Embryonic facial prominence (tissue), 1 donor: Measurements from ENCODE around the gene KRT9.
"Not testable (repeated sequence)": the region's sequence is repeated elsewhere in the genome, so short reads cannot be mapped to it uniquely, and the experiment has no call there.

Experiments
- DNase-seq: peaks from one replicate; pipeline ENCODE4 v3.0.0-alpha.2; 2016; ENCODE audit errors: extremely low spot score

KRT9 gene

GRCh38 chr17:41600318-41600717 is 28.5 kb upstream of the KRT9 start:
- no peak for DNase-seq

GRCh38 chr17:41599680-41600079 is 27.8 kb upstream of the KRT9 start:
- DNase-seq = no peak

DNA sequence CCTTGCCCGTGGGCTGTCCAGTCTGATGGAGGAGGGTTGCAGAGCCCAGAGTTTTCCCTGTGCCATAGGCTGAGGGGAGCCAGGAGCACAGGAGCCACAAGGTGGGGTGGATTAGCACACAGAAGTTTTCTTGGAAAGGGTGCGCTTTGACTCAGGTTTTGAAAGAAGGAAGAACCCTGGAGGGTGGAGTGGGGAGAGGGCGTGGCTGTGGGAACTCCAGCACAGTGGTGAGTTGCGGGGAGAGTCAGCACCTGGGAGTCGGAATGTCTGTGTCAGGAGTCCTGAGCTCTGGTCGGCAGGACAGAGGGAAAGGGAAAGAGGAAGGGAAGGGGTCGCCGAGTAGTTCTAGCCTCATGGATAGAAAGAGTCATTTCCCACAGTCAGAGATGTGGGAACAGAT is 23.7 kb upstream of the KRT9 start:
- DNase-seq = no peak

DNA sequence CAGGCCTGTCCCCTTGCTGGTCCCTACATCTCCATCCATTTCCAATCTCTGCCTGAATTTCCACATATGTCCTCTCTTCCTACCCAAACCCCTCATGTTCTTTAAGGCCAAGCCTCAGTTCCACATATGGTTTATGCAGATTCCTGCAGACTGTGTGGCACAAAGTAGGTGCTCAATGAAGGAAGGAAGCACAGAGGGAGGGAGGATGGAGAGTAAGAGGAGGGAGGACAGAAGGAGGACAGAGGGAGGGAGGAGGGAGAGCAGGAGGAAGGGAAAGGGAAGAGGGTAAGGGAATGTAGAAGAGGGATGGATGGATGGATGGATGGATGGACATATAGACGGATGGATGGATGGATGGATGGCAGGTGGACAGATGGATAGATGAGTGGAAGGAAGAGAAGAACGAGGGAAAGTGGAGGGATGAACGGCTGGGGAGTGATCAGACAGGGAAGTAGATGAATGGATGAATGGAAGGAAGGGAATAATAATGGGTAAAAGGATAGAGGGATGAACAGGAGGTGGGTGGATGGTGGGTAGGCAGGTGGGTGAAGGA is 22.6 kb upstream of the KRT9 start:
- no peak for DNase-seq

DNA sequence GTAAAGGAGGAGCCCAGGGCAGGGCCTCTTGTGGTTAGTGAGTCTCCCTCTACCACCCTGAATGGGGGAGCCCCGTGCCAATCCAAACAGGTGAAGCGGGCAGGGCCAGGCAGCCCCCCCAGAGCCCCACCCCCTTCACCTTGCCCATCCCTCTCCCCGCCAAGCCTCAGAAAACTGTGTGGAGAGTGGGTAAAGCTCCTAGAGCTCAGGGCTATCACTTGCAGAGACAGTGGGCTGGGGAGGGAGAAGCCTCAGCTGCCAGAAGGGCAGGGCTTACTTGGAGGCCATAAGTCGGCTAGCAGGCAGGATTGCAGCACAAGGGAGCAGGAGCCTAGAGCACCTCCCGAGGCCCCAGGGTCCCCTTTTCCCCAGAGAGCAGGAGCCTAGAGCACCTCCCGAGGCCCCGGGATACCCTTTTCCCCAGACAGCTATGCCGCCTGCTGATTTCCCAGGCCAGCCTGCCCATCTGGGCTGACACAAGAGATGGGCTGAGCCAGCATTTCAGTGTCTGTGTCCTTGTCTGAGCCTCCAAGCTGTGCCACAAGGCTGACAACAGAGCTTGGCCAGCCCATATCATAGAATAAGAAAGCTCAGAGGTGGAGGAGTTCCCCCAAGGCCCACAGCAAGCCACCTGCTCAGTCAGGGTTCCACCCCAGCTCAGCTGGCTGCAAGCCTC is 21.6 kb upstream of the KRT9 start:
- DNase-seq = no peak

- no peak for DNase-seq
Measured at GRCh38 chr17:41592601-41593305, 20.9 kb upstream of the KRT9 start.

DNA sequence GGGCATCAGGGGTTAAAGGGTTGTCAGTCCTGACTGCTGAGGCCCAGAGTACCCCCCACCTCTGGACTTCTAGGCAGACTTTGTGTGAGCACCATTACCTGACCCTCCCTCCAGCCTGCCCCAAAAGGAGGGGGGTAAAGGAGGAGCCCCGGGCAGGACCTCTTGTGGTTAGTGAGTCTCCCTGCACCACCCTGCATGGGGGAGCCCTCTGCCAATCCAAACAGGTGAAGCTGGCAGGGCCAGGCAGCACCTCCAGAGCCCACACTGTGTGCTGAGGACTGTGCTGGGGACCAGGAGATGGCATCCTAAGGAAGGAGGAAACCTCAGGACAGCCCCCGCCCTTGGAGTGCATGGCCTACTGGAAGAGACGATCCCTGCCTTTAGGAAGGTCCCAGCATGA is 17.4 kb upstream of the KRT9 start:
- DNase-seq = no peak

- DNase-seq = no peak
Measured at GRCh38 chr17:41588126-41588810, 16.4 kb upstream of the KRT9 start.

- DNase-seq = no peak
Measured at GRCh38 chr17:41586863-41587495, 15.1 kb upstream of the KRT9 start, which contains the start of gene KRT14. TSS of gene KRT14 (minus strand) at chr17:41586895. CDS start at chr17:41586834, 61 bp downstream.

DNA sequence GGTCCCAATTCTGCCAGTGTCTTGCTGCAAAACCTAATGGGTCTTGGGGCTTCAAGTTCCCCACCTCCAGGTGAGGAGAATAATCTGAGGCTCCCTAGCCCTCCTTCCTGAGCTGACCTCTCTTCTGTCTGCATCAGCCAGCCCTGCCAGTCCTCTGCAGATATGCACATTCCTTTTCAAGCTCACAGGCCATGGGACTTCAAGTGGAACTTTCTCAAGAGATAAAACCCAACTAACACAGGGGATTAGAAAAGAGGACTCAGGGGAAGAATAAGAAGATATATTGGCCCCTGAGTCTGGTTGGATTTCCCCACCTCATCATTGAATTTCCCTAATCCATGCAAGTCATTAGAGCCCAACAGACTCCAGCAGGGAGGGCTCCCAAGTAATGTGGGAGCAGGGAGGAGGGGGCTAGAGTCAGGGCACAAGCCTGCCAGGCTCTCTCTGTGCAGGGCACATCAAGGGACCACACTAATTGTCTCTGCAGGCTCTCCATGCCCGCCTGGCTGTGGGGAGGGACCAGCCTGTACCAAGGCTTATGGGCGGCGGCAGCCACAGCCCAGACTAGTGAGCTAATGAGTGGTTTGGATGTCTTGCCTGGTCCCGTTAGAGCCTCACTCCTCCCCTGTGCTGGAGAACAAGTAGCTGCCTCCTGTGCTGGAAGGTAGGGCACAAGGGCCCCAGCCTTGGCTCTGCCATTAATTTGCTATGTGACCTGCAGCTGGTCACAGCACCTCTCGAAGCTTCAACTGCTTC is 13.6 kb upstream of the KRT9 start:
- DNase-seq = no peak

DNA sequence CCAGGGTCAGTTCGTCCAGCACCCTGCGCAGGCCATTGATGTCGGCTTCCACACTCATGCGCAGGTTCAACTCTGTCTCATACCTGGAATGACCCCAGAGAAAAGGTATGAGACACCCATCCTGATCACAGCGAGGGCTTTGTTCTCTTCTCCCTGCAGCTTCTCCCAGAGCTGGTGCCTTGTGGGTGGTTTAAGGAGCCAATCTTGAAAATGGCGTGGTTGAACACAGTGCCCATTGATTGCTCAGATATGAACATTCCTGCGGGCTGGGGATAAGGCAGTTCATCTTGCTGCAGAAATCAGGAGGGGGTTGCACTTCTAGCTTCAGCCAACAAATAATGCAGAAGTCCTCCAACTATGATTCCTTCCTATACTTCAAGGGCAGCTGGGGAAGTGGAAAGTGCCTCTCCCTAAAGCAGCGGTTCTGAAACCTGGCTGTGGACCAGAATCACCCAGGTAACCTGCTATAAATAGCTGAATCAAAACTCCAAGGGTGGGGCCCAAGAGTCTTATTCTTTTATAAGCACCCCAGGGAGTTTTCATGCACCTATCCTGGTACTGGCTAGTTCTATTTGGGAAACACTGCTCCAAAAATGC is 12.6 kb upstream of the KRT9 start:
- not testable (repeated sequence) for DNase-seq

DNA sequence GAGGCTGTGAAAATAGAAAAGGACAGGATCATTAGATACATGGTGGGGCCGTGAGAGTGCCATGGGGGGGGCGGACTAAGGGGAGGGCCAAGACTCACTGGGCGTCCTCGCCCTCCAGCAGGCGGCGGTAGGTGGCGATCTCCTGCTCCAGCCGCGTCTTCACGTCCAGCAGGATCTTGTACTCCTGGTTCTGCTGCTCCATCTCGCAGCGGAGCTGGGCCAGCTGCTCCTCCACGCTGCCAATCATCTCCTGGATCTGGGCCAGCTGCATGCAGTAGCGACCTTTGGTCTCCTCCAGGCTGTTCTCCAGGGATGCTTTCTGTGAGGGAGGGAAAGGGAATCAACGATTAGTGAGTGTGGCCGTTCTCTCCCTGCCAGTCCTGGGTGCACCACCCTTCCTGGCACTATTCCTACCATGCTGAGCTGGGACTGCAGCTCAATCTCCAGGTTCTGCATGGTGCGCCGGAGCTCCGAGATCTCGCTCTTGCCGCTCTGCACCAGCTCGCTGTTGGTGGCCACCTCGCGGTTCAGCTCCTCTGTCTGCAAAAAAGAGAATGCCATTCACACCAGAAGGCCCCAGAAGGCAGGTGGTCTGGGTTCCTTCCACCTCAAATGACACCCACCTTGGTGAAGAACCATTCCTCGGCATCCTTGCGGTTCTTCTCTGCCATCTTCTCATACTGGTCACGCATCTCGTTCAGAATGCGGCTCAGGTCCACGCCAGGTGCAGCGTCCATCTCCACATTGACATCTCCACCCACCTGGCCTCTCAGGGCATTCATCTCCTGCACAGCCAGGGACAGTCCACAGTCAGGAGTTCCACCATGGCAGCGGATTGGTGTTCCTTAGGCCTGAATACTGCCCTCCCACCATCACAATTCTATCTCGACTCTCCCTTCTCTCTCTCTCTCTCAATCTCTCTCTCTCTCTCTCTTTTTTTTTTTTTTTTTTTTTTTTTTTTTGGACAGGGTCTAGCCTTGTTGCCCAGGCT is 11.6 kb upstream of the KRT9 start:
- DNase-seq = no peak

DNA sequence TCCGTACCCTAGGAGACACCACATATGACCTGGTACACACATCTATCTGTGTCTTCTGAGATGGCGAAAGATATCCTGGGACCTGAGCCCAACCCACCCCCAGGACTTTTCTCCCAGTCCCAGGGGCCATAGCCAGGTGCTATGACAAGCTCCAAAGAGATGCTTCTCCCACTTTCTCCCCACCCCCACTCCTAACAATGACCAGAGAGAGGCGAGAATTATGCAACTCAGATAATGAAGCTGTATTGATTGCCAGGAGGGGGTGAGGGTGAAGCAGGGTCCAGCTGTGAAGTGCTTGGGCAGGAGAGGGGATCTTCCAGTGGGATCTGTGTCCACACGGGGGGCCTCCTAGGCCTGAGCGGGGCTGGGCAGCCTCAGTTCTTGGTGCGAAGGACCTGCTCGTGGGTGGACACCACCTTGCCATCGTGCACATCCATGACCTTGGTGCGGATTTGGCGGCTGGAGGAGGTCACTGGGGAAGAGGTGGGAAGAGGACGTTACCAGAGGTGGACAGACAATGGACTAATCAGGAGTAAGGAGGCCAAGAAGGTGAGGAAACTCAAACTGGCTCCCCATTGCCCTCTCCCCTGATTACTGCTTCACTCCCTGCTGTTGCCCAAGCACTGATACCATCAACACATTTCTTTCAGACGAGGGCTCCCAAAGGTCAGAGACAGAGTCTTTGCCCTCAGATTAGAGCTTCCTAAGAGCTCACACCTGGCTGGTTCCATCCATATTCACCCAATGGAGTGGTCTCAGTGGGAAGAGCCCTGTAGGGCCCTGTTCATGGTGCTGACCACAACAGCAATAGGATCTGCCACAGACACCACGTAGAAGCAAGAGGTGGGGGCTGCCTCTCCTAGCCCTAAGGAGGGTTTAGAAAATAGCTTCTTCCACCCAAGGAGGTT is 10.5 kb upstream of the KRT9 start:
- not testable (repeated sequence) for DNase-seq

DNA sequence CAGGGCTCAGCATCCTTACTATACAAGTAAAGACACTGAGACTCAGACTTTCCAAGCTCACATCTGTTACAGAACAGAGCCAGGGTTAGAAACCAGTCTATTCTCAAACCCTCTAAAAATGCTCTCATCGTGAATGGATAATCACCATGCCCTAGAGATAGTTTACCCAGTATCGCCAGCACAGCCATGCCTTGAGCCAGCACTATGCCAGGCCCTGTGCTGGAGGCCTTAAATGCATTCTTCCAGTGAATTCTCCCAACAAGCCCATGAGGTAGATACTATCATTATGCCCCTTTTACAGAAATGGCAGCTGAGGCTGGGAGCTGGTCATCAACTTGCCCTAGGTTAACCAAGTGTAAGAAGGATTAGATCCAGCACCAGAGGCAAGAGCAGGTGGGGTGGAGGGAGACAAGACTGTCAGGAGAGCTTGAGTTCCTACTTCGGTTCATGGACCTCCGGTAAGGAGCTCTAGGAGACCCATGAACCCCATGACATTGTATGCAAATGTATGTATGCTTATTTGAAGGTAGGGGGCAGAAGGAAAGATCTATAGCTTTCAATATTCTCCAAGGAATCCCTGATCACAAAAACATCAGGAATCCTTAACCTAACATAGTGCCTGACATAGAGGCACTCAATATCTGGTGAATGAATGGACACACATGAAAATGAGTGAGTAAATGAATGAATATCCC is 9.7 kb upstream of the KRT9 start:
- no peak for DNase-seq

- DNase-seq = no peak
Measured at GRCh38 chr17:41580687-41581365, 9.0 kb upstream of the KRT9 start.

DNA sequence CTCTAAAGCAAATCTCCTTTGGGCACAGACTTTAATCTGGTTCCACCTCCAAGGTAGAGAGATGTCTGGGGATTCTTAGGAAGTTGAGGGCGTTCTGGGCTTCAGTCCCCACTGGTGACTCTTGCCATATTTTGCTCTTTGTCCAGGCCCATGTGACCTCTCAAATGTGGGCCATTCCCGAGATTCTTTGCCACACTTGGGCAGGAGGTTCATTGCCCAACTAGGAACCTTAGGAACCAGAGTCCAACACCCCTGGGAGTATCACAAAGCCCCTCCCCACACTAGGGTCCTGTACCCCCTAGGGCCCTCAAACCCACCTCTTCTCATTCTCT is 8.4 kb upstream of the KRT9 start:
- DNase-seq = no peak

DNA sequence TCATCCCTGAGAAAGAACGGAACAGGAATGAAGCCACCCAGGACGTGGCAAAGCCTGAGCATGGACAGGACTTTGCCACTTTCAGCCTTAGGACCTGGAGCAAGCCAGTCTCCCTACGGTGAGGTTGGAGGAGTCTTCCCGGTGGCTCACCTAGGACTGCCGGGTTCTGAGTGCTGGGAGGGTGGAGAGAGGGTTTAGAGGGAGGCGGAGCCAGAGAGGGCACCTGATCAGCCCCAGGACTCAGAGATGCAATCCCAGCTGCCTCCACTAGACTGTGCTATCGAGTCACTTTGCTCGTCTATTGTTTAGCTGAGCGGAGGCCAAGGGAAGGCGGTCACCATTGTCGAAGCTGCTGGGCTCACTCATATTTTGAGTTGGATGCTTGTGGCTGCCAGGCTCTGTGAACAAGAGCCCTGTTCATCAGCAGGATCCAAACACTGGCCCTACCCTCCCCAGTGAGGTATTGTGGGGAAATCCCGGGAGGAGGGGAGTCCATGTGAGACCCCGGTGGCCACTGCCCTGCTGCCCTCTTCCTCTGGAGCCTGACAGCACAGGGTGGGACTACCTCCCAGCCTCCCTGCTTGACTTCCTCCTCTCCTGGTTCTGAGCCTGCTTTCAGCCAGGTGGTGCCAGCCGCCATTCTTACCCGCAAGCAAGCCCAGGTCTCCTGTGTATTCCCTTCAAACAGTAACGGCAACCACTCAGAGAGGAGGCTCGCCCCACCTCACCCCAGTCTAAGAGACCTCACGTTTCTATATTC is 7.8 kb upstream of the KRT9 start:
- no peak for DNase-seq
